ENCODE results near the gene USP9X. TPM values are rescaled to one million over a fixed set of nuclear protein-coding genes. Genes with fewer than 3 reads are reported as not detected.

The USP9X gene
- total and polyA plus RNA-seq, 3 donors from 2014 or later, result 50.8 to 161 (median 135) TPM

GRCh38 chrX:41198410-41198809 lies 113.2 kb downstream of the USP9X start:
- intact Hi-C loops (cut with DNase I; ENCODE audit: low total_unique reads), result no loop called here
- H3K4me3 ChIP-seq, result no peak overlapping the region
- H3K27ac ChIP-seq, result no peak overlapping the region
- WGBS, 2 donors, result 92 to 100% methylated on average over 1 of the region's 1 CpG
- no peak for DNase-seq
- TF ChIP-seq POLR2A (IDR thresholded peaks at IDR 0.05) (no peak), CTCF (IDR thresholded peaks at IDR 0.05) (no peak)
- no peaks in the 10 kb centered on the region for H3K36me3 ChIP-seq (ENCODE audit: low read depth, missing control alignments)
- H3K4me1 ChIP-seq, result no peaks in the 10 kb centered on the region
- H3K27me3 ChIP-seq, result no peaks in the 10 kb centered on the region
- H3K9me3 ChIP-seq, result no peaks in the 10 kb centered on the region

GRCh38 chrX:41200785-41201184 lies 115.5 kb downstream of the USP9X start:
- H3K36me3 ChIP-seq (ENCODE audit: low read depth, missing control alignments), result no peaks in the 10 kb centered on the region
- WGBS, 2 donors, result 91 to 96% methylated on average over 4 to 7 of the region's 7 CpGs

GRCh38 chrX:41209853-41210252 lies 124.6 kb downstream of the USP9X start:
- 100% methylated on average over 1 of the region's 1 CpG for WGBS, 2 donors
- DNase-seq, result no peak
- intact Hi-C loops (cut with DNase I; ENCODE audit: low total_unique reads), result no loop called here
- H3K4me3 ChIP-seq, result no peak overlapping the region
- H3K9me3 ChIP-seq, result no peaks in the 10 kb centered on the region
- no peaks in the 10 kb centered on the region for H3K36me3 ChIP-seq (ENCODE audit: low read depth, missing control alignments)
- TF ChIP-seq CTCF (IDR thresholded peaks at IDR 0.05) (no peak), POLR2A (IDR thresholded peaks at IDR 0.05) (no peak)
- H3K4me1 ChIP-seq, result no peaks in the 10 kb centered on the region
- H3K27ac ChIP-seq, result no peak overlapping the region
- no peaks in the 10 kb centered on the region for H3K27me3 ChIP-seq

More at GRCh38 chrX:41200785-41201184, 115.5 kb downstream of the USP9X start:
- no peak overlapping the region for H3K27ac ChIP-seq
- H3K4me1 ChIP-seq, result no peaks in the 10 kb centered on the region
- no peaks in the 10 kb centered on the region for H3K27me3 ChIP-seq
- H3K9me3 ChIP-seq, result no peaks in the 10 kb centered on the region
- no peak overlapping the region for H3K4me3 ChIP-seq
- no peak for TF ChIP-seq CTCF (IDR thresholded peaks at IDR 0.05)
- TF ChIP-seq POLR2A (IDR thresholded peaks at IDR 0.05), result no peak
- DNase-seq, result no peak
- intact Hi-C loops (cut with DNase I; ENCODE audit: low total_unique reads), result no loop called here

GRCh38 chrX:41224605-41225004 lies 139.4 kb downstream of the USP9X start:
- intact Hi-C loops (cut with DNase I; ENCODE audit: low total_unique reads), result no loop called here
- H3K36me3 ChIP-seq (ENCODE audit: low read depth, missing control alignments), result no peaks in the 10 kb centered on the region
- WGBS, 2 donors, result 85 to 94% methylated on average over 5 of the region's 5 CpGs

More at GRCh38 chrX:41224605-41225004, 139.4 kb downstream of the USP9X start:
- TF ChIP-seq POLR2A (IDR thresholded peaks at IDR 0.05) (no peak), CTCF (IDR thresholded peaks at IDR 0.05) (no peak)
- no peak overlapping the region for H3K27ac ChIP-seq
- H3K4me3 ChIP-seq, result no peak overlapping the region
- H3K4me1 ChIP-seq, result no peaks in the 10 kb centered on the region
- H3K9me3 ChIP-seq, result no peaks in the 10 kb centered on the region
- no peak for DNase-seq
- no peaks in the 10 kb centered on the region for H3K27me3 ChIP-seq
